22Rv1 (cell line): ENCODE results near the gene CNP.

Source experiments
- ZFX ChIP-seq: fragments of 450-650 bp; IDR thresholded peaks from 2 replicates; pipeline ENCODE4 v1.6.1; 2017; ENCODE audit warnings: antibody characterized with exemption, borderline replicate concordance
- TF ChIP-seq, protein P1 (sequence below): fragments of 450-650 bp; IDR thresholded peaks from 2 replicates; pipeline ENCODE4 v1.5.1; 2017; ENCODE audit warnings: mild to moderate bottlenecking

GRCh38 chr17:42023524-42024349, 57.1 kb downstream of the CNP start:
- TF ChIP-seq, protein P1, sequence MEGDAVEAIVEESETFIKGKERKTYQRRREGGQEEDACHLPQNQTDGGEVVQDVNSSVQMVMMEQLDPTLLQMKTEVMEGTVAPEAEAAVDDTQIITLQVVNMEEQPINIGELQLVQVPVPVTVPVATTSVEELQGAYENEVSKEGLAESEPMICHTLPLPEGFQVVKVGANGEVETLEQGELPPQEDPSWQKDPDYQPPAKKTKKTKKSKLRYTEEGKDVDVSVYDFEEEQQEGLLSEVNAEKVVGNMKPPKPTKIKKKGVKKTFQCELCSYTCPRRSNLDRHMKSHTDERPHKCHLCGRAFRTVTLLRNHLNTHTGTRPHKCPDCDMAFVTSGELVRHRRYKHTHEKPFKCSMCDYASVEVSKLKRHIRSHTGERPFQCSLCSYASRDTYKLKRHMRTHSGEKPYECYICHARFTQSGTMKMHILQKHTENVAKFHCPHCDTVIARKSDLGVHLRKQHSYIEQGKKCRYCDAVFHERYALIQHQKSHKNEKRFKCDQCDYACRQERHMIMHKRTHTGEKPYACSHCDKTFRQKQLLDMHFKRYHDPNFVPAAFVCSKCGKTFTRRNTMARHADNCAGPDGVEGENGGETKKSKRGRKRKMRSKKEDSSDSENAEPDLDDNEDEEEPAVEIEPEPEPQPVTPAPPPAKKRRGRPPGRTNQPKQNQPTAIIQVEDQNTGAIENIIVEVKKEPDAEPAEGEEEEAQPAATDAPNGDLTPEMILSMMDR = no peak
- no peak for TF ChIP-seq ZFX
